Astrocyte (in vitro differentiated cells and primary cell): ENCODE data around the gene LRMDA. TPM values are rescaled to one million over a fixed set of nuclear protein-coding genes. Genes with fewer than 3 reads are reported as not detected.

ENCODE experiments used
- DNase-seq: peaks from one replicate; pipeline ENCODE4 v3.0.0-alpha.2; 2010; ENCODE audit warnings: low read depth
- FAIRE-seq: peaks from 2 replicates; lab custom pipeline; 2011; peaks lifted over from hg19 to GRCh38; lab: Jason Lieb, UNC
- H2AFZ ChIP-seq: 2 replicates; pipeline ENCODE4 v1.6.0; 2012; ENCODE audit warnings: low read depth, low read length, inconsistent platforms
- H3K27ac ChIP-seq: 2 replicates; pipeline ENCODE4 v1.5.1; 2011; ENCODE audit warnings: low read depth, low read length, inconsistent platforms
- H3K27me3 ChIP-seq: 2 replicates; pipeline ENCODE4 v1.6.0; 2011; ENCODE audit warnings: low read length, inconsistent platforms; ENCODE audit not compliant: insufficient read depth
- H3K36me3 ChIP-seq: 2 replicates; pipeline ENCODE4 v1.5.1; 2011; ENCODE audit warnings: low read length, inconsistent platforms; ENCODE audit not compliant: insufficient read depth
- H3K4me1 ChIP-seq: 2 replicates; pipeline ENCODE4 v1.5.1; 2011; ENCODE audit warnings: low read length, inconsistent platforms; ENCODE audit not compliant: insufficient read depth
- H3K4me2 ChIP-seq: 2 replicates; pipeline ENCODE4 v1.6.0; 2012; ENCODE audit warnings: low read length, inconsistent platforms
- H3K4me3 ChIP-seq: 2 replicates; pipeline ENCODE4 v1.5.1; 2011; ENCODE audit warnings: low read depth, mild to moderate bottlenecking, low read length, inconsistent platforms; ENCODE audit not compliant: insufficient read depth
- H3K79me2 ChIP-seq: 2 replicates; pipeline ENCODE4 v1.6.0; 2012; ENCODE audit warnings: mild to moderate bottlenecking, low read length, inconsistent platforms; ENCODE audit not compliant: insufficient read depth
- H3K9ac ChIP-seq: 2 replicates; pipeline ENCODE4 v1.6.0; 2012; ENCODE audit warnings: mild to moderate bottlenecking, low read length, inconsistent platforms
- H3K9me3 ChIP-seq: 2 replicates; pipeline ENCODE4 v1.5.1; 2012; ENCODE audit warnings: low read depth, mild to moderate bottlenecking, low read length, inconsistent platforms; ENCODE audit not compliant: insufficient read depth
- H4K20me1 ChIP-seq: 2 replicates; pipeline ENCODE4 v1.6.0; 2012; ENCODE audit warnings: low read length, inconsistent platforms; ENCODE audit not compliant: insufficient read depth
- H3K27ac Mint-ChIP-seq: one replicate; pipeline ENCODE4 v1.8.0; 2021; ENCODE audit warnings: mild to moderate bottlenecking, mixed read lengths; ENCODE audit not compliant: unreplicated experiment
- H3K27me3 Mint-ChIP-seq: one replicate; pipeline ENCODE4 v1.8.0; 2021; ENCODE audit warnings: low read depth, mixed read lengths; ENCODE audit not compliant: unreplicated experiment
- H3K36me3 Mint-ChIP-seq: one replicate; pipeline ENCODE4 v1.8.0; 2021; ENCODE audit warnings: low read depth, mixed read lengths; ENCODE audit not compliant: unreplicated experiment
- H3K4me1 Mint-ChIP-seq: one replicate; pipeline ENCODE4 v1.8.0; 2021; ENCODE audit warnings: low read depth, mixed read lengths; ENCODE audit not compliant: unreplicated experiment
- H3K4me3 Mint-ChIP-seq: one replicate; pipeline ENCODE4 v1.8.0; 2021; ENCODE audit warnings: mild to moderate bottlenecking, moderate library complexity, mixed read lengths; ENCODE audit not compliant: unreplicated experiment
- H3K9me3 Mint-ChIP-seq: one replicate; pipeline ENCODE4 v1.8.0; 2021; ENCODE audit warnings: mild to moderate bottlenecking, mixed read lengths; ENCODE audit not compliant: unreplicated experiment
- CTCF ChIP-seq: IDR thresholded peaks from 2 replicates; pipeline ENCODE4 v1.5.1; 2011; ENCODE audit warnings: low read depth, mild to moderate bottlenecking, inconsistent platforms, low read length, moderate library complexity; ENCODE audit not compliant: insufficient read depth
- EZH2 ChIP-seq: IDR thresholded peaks from 2 replicates; pipeline ENCODE4 v1.6.1; 2012; ENCODE audit warnings: mild to moderate bottlenecking, low read length, inconsistent platforms; ENCODE audit not compliant: insufficient read depth
- total RNA-seq: library from RNA; stranded (reverse); gene quantifications from 2 replicates; pipeline ENCODE4 v1.2.1, GENCODE V29; 2021

Gene LRMDA
- total RNA-seq, 1 donor from 2014 or later, result 2.7 TPM

- peaks cover 5% of the 10 kb centered on the region for H3K9me3 Mint-ChIP-seq
- Histone ChIP-seq H3K27ac (no peak overlapping the region), H4K20me1 (no peaks in the 10 kb centered on the region), H3K4me2 (no peak overlapping the region), H3K4me3 (no peak overlapping the region), H3K79me2 (no peaks in the 10 kb centered on the region), H3K4me1 (peaks cover 6% of the 10 kb centered on the region), H2AFZ (no peak overlapping the region), H3K9ac (no peak overlapping the region), H3K36me3 (no peaks in the 10 kb centered on the region), H3K27me3 (no peaks in the 10 kb centered on the region), H3K9me3 (no peaks in the 10 kb centered on the region)
- no peaks in the 10 kb centered on the region for H3K36me3 Mint-ChIP-seq
- no peak overlapping the region for H3K4me3 Mint-ChIP-seq
- H3K27me3 Mint-ChIP-seq, result peaks cover 42% of the 10 kb centered on the region
- peaks cover 6% of the 10 kb centered on the region for H3K4me1 Mint-ChIP-seq
- no peak for TF ChIP-seq EZH2
- no peak for TF ChIP-seq CTCF
- no peak for FAIRE-seq
- H3K27ac Mint-ChIP-seq, result no peak overlapping the region
- DNase-seq, result no peak
Measured at GRCh38 chr10:75505293-75505692, 73.9 kb downstream of the LRMDA start.

GRCh38 chr10:75505840-75506506, 74.5 kb downstream of the LRMDA start:
- no peaks in the 10 kb centered on the region for H3K9me3 ChIP-seq
- H3K27me3 ChIP-seq, result no peaks in the 10 kb centered on the region
- H3K4me3 ChIP-seq, result no peak overlapping the region
- Mint-ChIP-seq H3K36me3 (no peaks in the 10 kb centered on the region), H3K27ac (no peak overlapping the region), H3K4me1 (peaks cover 6% of the 10 kb centered on the region), H3K4me3 (no peak overlapping the region), H3K27me3 (peaks cover 43% of the 10 kb centered on the region), H3K9me3 (peaks cover 5% of the 10 kb centered on the region)
- FAIRE-seq (no peak), DNase-seq (no peak)
- no peak overlapping the region for H3K9ac ChIP-seq
- no peaks in the 10 kb centered on the region for H3K36me3 ChIP-seq
- no peak overlapping the region for H3K27ac ChIP-seq
- H3K4me2 ChIP-seq, result no peak overlapping the region
- H2AFZ ChIP-seq, result no peak overlapping the region
- no peak for TF ChIP-seq EZH2
- no peak for TF ChIP-seq CTCF
- no peaks in the 10 kb centered on the region for H4K20me1 ChIP-seq
- no peaks in the 10 kb centered on the region for H3K79me2 ChIP-seq
- peaks cover 6% of the 10 kb centered on the region for H3K4me1 ChIP-seq

GRCh38 chr10:75506930-75507329, 75.5 kb downstream of the LRMDA start:
- FAIRE-seq, result no peak
- Mint-ChIP-seq H3K4me3 (no peak overlapping the region), H3K36me3 (no peaks in the 10 kb centered on the region), H3K27ac (no peak overlapping the region), H3K4me1 (peaks cover 6% of the 10 kb centered on the region), H3K9me3 (peaks cover 5% of the 10 kb centered on the region), H3K27me3 (peaks cover 46% of the 10 kb centered on the region)
- Histone ChIP-seq H3K9ac (no peak overlapping the region), H3K4me3 (no peak overlapping the region), H3K27ac (no peak overlapping the region), H3K4me2 (no peak overlapping the region), H3K79me2 (no peaks in the 10 kb centered on the region), H3K4me1 (peaks cover 6% of the 10 kb centered on the region), H3K9me3 (no peaks in the 10 kb centered on the region), H4K20me1 (no peaks in the 10 kb centered on the region), H2AFZ (no peak overlapping the region), H3K27me3 (peaks cover 5% of the 10 kb centered on the region), H3K36me3 (no peaks in the 10 kb centered on the region)
- DNase-seq, result no peak
- TF ChIP-seq EZH2 (no peak), CTCF (no peak)
